Colon (tissue), 2 donors: Measurements from ENCODE around the gene AURKA.

Experiments used
- FAIRE-seq: peaks from 2 replicates; lab custom pipeline; 2012; peaks lifted over from hg19 to GRCh38; lab: Jason Lieb, UNC
- donor health status: control.
- donor health status: control.

Gene AURKA

DNA sequence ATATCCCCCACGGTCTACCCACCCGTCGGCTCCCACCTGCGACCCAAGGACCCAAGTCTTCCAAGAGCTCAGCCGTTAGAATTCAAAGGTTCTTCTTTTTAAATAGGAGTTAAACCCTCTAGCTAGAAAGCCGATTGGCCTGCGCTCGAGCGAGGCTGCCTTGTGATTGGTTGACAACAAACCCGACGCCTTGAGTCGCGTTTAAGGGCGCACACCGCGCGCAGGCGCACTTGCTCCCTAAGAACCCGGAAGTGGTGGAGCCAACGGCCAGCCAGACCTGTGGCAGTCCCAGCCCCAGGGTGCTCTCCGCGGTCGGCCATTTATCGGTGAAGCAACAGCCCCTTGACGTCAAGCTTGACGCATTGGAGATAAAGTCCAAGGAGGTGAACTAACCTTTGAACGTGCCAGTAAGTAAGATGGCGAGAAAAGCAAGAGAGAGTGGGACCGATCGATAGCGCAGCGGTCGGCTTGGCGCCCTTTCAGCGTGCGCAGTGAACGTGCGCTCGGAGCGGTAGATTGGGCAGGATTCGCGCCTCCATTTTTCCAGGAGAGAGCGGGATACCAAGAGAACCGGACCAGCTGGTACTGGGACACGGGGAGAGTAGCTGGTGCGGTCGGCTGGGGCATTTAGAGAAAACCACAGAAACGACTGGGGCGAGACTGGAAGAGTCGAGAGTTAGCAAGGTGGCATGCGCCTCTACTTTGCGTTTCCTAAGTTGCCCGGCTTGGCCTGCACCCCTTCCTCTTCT lies at the start of gene AURKA, which contains the start of gene CSTF1:
Gene AURKA (minus strand): TSS at position 84 of the 749 bp plus-strand sequence. CDS start 4,018 bp downstream, outside the sequence.
Gene CSTF1 (plus strand): TSS at position 514 of the 749 bp plus-strand sequence. CDS start 2,908 bp downstream, outside the sequence.
- FAIRE-seq = no peak

- FAIRE-seq = no peak
These were observed 48.5 kb upstream of the AURKA start for GRCh38 chr20:56440346-56441007.

DNA sequence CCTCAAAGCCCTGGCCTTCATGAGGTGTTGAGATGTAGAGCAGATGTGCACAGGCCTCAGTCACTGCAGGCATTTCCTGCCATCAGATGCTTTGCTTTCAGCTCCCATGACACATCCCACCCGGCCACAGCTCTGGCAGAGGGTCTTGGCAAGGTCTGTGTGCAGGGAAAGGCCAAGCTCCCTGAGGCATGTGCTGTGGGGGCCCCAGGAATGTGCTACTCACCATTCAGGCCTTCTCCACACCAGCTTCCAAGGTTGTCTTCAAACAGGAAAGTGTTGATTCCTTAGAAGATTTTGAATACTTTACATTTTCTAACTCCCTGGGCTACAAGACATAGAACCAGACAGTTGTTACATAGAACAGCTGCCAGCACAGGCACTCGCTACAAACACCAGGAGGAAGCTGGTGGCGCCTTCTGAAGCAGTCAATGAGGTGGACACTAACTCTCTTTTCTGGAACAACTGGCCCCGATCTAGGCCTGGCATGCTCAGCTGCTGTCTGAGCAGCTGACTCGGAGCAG lies 47.8 kb upstream of the AURKA start:
- no peak for FAIRE-seq

DNA sequence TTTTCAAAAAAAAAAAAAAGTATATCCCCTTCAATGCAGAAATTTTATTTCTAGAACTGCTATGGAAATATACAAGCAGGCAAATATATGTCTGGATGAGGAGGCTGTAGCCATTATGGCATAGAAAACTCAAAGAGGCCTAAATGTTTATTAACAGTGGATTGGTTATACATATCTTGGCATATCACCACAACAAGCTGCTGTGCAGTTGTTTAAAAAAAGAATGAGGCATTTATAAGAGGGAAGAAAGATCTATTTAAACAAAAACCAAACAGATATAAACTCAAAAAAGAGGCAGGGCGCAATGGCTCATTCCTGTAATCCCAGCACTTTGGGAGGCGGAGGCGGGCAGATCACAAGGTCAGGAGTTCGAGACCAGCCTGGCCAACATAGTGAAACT lies 46.3 kb upstream of the AURKA start:
- FAIRE-seq = no peak

GRCh38 chr20:56437196-56437960 lies 45.4 kb upstream of the AURKA start:
- no peak for FAIRE-seq

DNA sequence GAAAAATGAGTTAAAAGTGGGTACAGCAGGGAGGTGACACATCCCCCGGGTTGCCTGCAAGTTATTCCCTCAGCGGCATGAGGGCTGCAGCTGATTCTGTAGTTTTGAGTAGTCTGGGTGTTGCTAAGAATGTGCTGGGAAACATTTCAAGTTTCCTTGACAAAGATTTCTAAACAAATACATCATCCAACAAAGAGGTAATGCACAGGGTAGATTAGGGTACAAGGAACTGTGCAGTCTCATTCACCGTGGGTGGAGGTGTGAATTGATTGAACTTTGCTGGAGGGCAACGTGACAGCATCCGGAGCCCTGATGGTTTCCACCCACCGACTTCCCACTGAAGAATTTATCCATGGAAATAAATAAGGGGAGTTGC lies 41.9 kb upstream of the AURKA start:
- FAIRE-seq = no peak

- FAIRE-seq = no peak
These were observed 41.3 kb upstream of the AURKA start for GRCh38 chr20:56433221-56433879.

DNA sequence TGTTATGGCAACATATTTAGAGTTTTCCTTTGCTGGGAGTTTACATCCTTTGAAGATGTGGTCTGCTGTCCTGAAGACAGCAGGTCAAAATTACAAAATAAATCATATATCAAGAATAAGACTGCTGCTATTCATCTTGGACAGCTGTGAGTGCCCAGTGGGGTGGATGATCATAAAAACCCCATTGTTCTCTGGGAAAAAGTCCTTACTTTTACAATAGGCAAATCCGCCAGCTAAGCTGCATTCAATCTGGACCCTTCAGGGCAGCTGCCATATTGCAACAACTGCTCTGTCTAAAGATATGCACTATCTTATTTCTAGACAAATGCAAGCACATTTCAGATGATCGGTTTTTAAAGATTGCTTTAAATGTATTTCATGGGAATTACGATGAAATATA lies 39.5 kb upstream of the AURKA start:
- no peak for FAIRE-seq

DNA sequence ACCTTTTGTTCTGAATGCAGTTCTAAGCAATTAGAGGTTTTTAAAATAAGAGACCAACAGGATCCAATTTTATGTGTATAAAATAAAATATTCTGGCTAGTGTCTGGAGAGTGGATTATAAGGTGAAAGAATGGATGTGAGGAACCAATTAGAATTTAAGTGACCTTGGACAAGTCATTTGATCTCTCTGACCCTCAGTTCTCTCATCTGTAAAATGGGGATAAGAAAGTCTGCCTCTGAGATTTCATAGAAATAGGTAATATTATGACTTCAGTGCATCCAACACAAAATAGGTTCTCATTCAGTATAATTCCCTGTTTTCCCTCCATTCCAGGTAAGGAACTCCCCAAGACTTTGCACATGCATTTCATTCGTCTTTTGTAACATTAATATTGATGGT lies 38.9 kb upstream of the AURKA start:
- no peak for FAIRE-seq

DNA sequence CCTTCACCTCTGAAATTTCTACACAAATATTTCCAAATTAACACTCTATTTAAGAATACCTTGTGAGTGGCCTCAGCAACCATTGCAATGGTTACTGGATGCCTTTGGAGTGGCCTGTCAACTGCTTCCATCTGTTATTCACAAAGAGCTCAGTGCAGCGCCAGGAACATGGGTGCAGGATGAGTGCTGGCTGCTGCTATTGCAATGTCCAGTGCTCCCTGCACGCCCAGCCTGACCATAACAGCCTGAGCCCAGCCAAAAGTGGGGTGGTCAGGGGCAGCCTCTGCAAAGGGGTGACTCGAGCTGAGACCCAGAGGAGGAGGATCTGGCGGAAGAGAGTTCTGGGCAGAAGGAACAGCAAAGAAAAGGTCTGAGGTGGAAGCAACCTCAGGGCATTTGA lies 38.4 kb upstream of the AURKA start:
- no peak for FAIRE-seq

DNA sequence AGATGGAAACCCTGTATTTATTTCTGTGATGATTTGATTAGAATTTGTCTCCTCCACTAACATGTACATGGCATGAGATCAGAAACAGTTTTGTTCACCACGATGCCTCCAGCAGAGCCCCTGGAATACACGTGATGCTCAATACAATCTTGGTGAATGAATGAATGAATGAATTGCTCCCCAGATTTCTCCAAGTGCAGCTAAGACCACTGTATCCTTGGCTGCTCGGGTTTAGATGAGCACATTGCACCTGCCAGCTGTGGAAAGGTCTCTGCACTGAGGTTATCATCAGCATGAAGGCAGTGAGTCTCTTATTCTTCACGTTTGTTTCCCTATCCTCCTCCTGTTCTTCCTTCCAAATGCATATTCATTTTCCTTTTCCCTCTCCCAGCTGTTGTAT lies 37.9 kb upstream of the AURKA start:
- no peak for FAIRE-seq

DNA sequence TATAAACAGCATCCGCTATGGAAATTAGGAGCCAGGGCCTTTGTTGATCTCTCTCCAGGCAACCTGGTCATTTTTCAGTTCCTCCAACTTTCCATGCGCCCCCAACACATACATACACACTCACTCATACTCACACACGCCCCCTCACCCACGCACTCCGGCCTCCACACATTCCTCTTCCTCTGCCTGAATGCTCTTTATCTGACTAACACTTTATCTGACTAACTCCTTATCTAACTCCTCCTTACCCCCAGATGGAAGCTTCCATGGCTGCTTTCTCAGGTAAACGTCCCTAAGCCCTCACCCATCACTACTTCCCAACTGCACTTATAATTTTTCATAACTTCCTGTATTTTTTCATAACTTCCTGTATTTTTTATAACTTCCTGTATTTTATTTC lies 37.5 kb upstream of the AURKA start:
- FAIRE-seq = no peak

- no peak for FAIRE-seq
These were observed 36.9 kb upstream of the AURKA start for GRCh38 chr20:56428881-56429280.

- FAIRE-seq = no peak
These were observed 36.4 kb upstream of the AURKA start for GRCh38 chr20:56428410-56428809.

- no peak for FAIRE-seq
These were observed 35.8 kb upstream of the AURKA start for GRCh38 chr20:56427797-56428196.

DNA sequence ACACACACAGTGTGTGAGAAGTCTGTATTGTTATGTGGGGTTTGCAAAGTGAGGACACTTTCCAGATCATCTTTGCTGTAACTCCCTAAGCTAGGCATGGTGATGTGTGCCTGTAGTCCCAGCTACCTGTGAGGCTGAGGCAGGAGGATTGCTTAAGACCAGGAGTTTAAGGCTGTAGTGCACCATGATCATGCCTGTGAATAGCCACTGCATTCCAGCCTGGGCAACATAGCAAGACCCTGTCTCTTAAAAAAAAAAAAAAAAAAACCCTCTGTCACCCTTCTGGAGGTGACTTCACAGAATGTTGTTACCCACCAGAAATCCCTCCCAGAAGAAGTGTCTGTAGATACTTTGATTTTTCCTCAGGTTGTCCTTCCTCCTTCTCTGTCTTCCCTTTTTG lies 34.9 kb upstream of the AURKA start:
- no peak for FAIRE-seq

GRCh38 chr20:56426026-56426425 lies 34.0 kb upstream of the AURKA start:
- FAIRE-seq = no peak

DNA sequence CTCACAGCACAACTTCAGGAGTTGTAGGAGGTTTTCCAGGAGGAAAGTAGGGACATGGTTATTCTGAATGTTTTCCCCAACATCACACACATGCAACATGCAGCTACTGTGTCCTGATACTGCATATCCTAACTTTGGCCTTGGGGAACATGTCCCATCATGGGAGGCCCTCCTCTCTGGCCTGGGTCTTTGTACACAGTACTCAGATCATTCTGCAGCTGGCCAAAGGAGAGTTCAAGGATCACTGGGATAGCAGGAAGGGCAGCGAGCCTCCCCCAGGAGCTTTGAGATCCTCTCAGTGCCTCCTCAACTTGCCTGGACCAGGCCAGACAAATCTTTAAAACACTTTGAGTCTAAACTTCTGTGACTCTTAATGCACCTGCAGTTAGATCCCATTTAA lies 32.9 kb upstream of the AURKA start:
- FAIRE-seq = no peak

DNA sequence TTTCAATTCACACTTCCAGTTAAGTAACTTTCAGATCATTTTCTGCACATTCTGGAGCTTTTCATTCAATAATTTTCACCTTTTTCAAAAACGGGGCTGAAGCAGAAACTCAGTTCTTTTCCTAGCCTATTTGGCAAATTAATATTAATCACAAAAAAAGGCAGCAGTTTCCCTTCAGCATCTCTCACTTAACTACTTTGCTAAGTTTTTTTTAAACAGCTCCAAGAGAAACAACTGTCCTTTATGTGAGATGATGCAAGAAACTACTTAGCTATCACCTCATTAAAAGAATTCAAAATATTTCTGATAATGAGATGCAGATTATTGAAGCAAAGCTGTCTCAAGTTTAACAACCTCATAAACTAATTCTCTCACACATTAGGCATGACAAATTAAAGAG lies 31.9 kb upstream of the AURKA start:
- FAIRE-seq = no peak

GRCh38 chr20:56423211-56423610 lies 31.2 kb upstream of the AURKA start:
- no peak for FAIRE-seq

- no peak for FAIRE-seq
These were observed 30.8 kb upstream of the AURKA start for GRCh38 chr20:56422824-56423189.

DNA sequence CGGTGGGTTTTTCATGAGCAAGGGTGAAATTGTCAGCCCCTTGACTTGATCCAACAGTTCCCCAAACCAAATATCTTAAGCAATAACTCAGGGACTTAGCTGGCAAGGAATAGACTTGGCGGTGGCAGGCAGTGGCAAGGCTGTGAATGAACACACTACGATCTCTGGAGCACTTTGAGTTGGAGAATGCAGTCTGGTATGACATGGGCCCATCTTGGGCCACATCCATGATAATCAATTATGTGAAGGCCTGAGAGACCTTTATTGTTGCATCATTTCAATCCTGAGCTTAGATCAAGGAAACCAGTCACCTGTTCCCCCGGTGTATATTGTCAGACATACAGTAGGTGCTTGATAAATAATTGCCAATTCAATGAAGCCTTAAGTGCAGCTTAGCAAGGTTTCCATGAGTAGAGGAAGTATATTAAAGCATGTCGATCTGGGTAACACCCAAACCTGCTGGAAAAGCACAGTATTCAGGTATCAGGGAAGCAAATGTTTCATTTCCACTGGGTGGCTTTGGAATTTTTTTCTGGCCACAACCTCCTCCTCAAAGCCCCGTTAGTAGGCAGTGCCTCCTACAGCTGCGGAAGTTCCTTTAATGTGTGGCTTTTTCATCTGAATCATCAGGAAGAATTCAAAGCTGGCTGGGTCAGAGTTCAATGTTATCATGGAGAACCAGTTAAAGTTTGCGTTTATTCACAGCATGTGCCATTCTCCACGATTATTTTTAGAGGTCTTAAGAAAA lies 30.2 kb upstream of the AURKA start:
- FAIRE-seq = no peak
